IMR-90 (cell line): ENCODE measurements around the gene ZNF407. TPM values are rescaled to one million over a fixed set of nuclear protein-coding genes. Genes with fewer than 3 reads are reported as not detected.

Source experiments
- ATAC-seq: fragments of 200-7000 bp; cut with Tn5 transposase; 2 replicates; pipeline ENCODE4 v1.9.1; 2020; ENCODE audit warnings: low read depth, mild to moderate bottlenecking, moderate library complexity
- BruUV-seq: library from RNA; stranded (reverse); fragments of 400-500 nt; replicated peaks from 2 replicates; lab custom pipeline; 2021; lab: Mats Ljungman, UMichigan
- CTCF ChIA-PET: fragments of 300-600 bp; formaldehyde crosslinking; extraction: SDS; loops from one replicate; lab custom pipeline; 2021; ENCODE audit warnings: antibody characterized with exemption; lab: Yijun Ruan, JAX
- POLR2A ChIA-PET: fragments of 300-600 bp; sonication (Branson Sonifier 250); formaldehyde crosslinking; loops from one replicate; lab custom pipeline; 2022; ENCODE audit warnings: antibody characterized with exemption; ENCODE audit not compliant: unreplicated experiment; lab: Charles Lee
- DNase-seq: peaks from one replicate; pipeline ENCODE4 v3.0.0; 2013
- H2AFZ ChIP-seq: replicated peaks from 2 replicates; pipeline ENCODE3; 2013; ENCODE audit warnings: low read length, mild to moderate bottlenecking; ENCODE audit not compliant: poor library complexity
- H2AK5ac ChIP-seq: 2 replicates; pipeline ENCODE4 v1.6.1; 2013; ENCODE audit warnings: low read depth, low read length, inconsistent platforms
- H2AK9ac ChIP-seq: replicated peaks from 2 replicates; pipeline ENCODE3; 2013; ENCODE audit warnings: mild to moderate bottlenecking, low read depth, low read length, moderate library complexity; ENCODE audit not compliant: poor library complexity
- H2BK120ac ChIP-seq: 2 replicates; pipeline ENCODE4 v1.6.1; 2013; ENCODE audit warnings: low read depth, low read length, inconsistent platforms
- H2BK15ac ChIP-seq: 3 replicates; pipeline ENCODE4 v1.6.1; 2013; ENCODE audit warnings: low read depth, low read length, inconsistent platforms
- H2BK20ac ChIP-seq: 2 replicates; pipeline ENCODE4 v1.6.1; 2013; ENCODE audit warnings: low read depth, mild to moderate bottlenecking, inconsistent platforms, low read length, moderate library complexity
- H2BK5ac ChIP-seq: 2 replicates; pipeline ENCODE4 v1.6.1; 2013; ENCODE audit warnings: mild to moderate bottlenecking, low read depth, low read length, inconsistent platforms; ENCODE audit not compliant: poor library complexity, severe bottlenecking
- H3K14ac ChIP-seq: replicated peaks from 2 replicates; pipeline ENCODE4 v1.6.1; 2013; ENCODE audit warnings: low read depth, low read length, inconsistent platforms
- H3K18ac ChIP-seq: 2 replicates; pipeline ENCODE4 v1.6.1; 2013; ENCODE audit warnings: low read depth, low read length, control low read depth
- H3K23ac ChIP-seq: 2 replicates; pipeline ENCODE4 v1.6.1; 2013; ENCODE audit warnings: low read depth, low read length, inconsistent platforms
- H3K27ac ChIP-seq: 2 replicates; pipeline ENCODE4 v1.5.1; 2013; ENCODE audit warnings: mild to moderate bottlenecking, control low read depth, low read length; ENCODE audit not compliant: insufficient read depth
- H3K27me3 ChIP-seq: 2 replicates; pipeline ENCODE4 v1.6.1; 2013; ENCODE audit warnings: low read length; ENCODE audit not compliant: control insufficient read depth, insufficient read depth
- H3K36me3 ChIP-seq: 2 replicates; pipeline ENCODE4 v1.6.1; 2013; ENCODE audit warnings: low read length, mixed read lengths; ENCODE audit not compliant: control insufficient read depth, insufficient read depth
- H3K4ac ChIP-seq: 2 replicates; pipeline ENCODE4 v1.6.1; 2013; ENCODE audit warnings: low read depth, low read length, inconsistent platforms
- H3K4me1 ChIP-seq: 2 replicates; pipeline ENCODE4 v1.6.1; 2013; ENCODE audit warnings: low read length, mixed read lengths; ENCODE audit not compliant: control insufficient read depth, insufficient read depth
- H3K4me2 ChIP-seq: 2 replicates; pipeline ENCODE4 v1.6.1; 2013; ENCODE audit warnings: low read depth, mild to moderate bottlenecking, control low read depth, low read length, moderate library complexity
- H3K4me3 ChIP-seq: 2 replicates; pipeline ENCODE4 v1.5.1; 2013; ENCODE audit warnings: low read depth, mild to moderate bottlenecking, control low read depth, low read length, moderate library complexity; ENCODE audit not compliant: insufficient read depth
- H3K56ac ChIP-seq: 2 replicates; pipeline ENCODE4 v1.6.1; 2013; ENCODE audit warnings: low read length, inconsistent platforms; ENCODE audit not compliant: insufficient read depth; ENCODE audit errors: extremely low read depth
- H3K79me1 ChIP-seq, 2 experiments: 2 replicates each; pipeline ENCODE4 v1.6.1; 2013; ENCODE audit warnings: low read length in 2 of 2, inconsistent platforms in 1 of 2, low read depth in 1 of 2
- H3K9ac ChIP-seq: 2 replicates; pipeline ENCODE4 v1.6.1; 2013; ENCODE audit warnings: low read depth, low read length, control low read depth
- H3K9me1 ChIP-seq: 2 replicates; pipeline ENCODE4 v1.6.1; 2013; ENCODE audit warnings: low read length, inconsistent platforms; ENCODE audit not compliant: insufficient read depth
- H3K9me3 ChIP-seq: 2 replicates; pipeline ENCODE4 v1.6.1; 2013; ENCODE audit warnings: low read length; ENCODE audit not compliant: control insufficient read depth, insufficient read depth
- H4K20me1 ChIP-seq: 2 replicates; pipeline ENCODE4 v1.6.1; 2013; ENCODE audit warnings: low read length, inconsistent platforms; ENCODE audit not compliant: insufficient read depth
- H4K5ac ChIP-seq: 2 replicates; pipeline ENCODE4 v1.6.1; 2013; ENCODE audit warnings: mild to moderate bottlenecking, low read depth, low read length, control low read depth
- H4K8ac ChIP-seq, 2 experiments: 2 replicates each; pipeline ENCODE4 v1.6.1; 2013; ENCODE audit warnings: low read depth in 2 of 2, low read length in 2 of 2, control low read depth in 1 of 2, inconsistent platforms in 1 of 2
- H4K91ac ChIP-seq: 2 replicates; pipeline ENCODE4 v1.6.1; 2013; ENCODE audit warnings: low read depth, low read length, inconsistent platforms; ENCODE audit not compliant: insufficient read depth
- BHLHE40 ChIP-seq: fragments of 150-350 bp; IDR thresholded peaks from 2 replicates; pipeline ENCODE4 v1.6.1; 2016; ENCODE audit warnings: mild to moderate bottlenecking, low read depth, low read length
- CEBPB ChIP-seq: IDR thresholded peaks from 2 replicates; pipeline ENCODE4 v1.6.1; 2012; ENCODE audit warnings: low read depth, low read length, improper control_type of control experiment
- CHD1 ChIP-seq: IDR thresholded peaks from 2 replicates; pipeline ENCODE4 v1.6.1; 2012; ENCODE audit warnings: low read depth, low read length, improper control_type of control experiment
- CTCF ChIP-seq: conservative IDR thresholded peaks from 2 replicates; pipeline ENCODE4 v1.5.1; 2012; ENCODE audit warnings: mild to moderate bottlenecking, low read depth, low read length, improper control_type of control experiment
- MAZ ChIP-seq: IDR thresholded peaks from 2 replicates; pipeline ENCODE4 v1.6.1; 2012; ENCODE audit warnings: low read depth, mild to moderate bottlenecking, low read length, improper control_type of control experiment, moderate library complexity, borderline replicate concordance
- MXI1 ChIP-seq: IDR thresholded peaks from 2 replicates; pipeline ENCODE4 v1.6.1; 2012; ENCODE audit warnings: low read depth, mild to moderate bottlenecking, low read length, moderate library complexity, borderline replicate concordance
- NFE2L2 ChIP-seq: fragments of 150-350 bp; IDR thresholded peaks from 2 replicates; pipeline ENCODE4 v1.6.1; 2016; ENCODE audit warnings: low read depth, mild to moderate bottlenecking, low read length
- RAD21 ChIP-seq: IDR thresholded peaks from 2 replicates; pipeline ENCODE4 v1.6.1; 2012; ENCODE audit warnings: low read length, improper control_type of control experiment
- SMC3 ChIP-seq: fragments of 150-350 bp; IDR thresholded peaks from 2 replicates; pipeline ENCODE4 v1.6.1; 2016; ENCODE audit warnings: low read depth, mild to moderate bottlenecking, antibody characterized with exemption, low read length, moderate library complexity
- USF2 ChIP-seq: fragments of 150-350 bp; IDR thresholded peaks from 2 replicates; pipeline ENCODE4 v1.6.1; 2017; ENCODE audit warnings: mild to moderate bottlenecking, antibody characterized with exemption, low read length, low read depth
- WGBS, 2 experiments: methylation state at CpG; one replicate each; pipeline versions ENCODE4 v1.1.5 to v1.1.7; 2013; ENCODE audit warnings: missing lambda C conversion rate in 2 of 2; ENCODE audit not compliant: insufficient read length in 1 of 2; ENCODE audit errors: extremely low coverage in 2 of 2; 5-methylcytosine and 5-hydroxymethylcytosine counted together
- dilution Hi-C: fragments of 300-500 bp; cut with HindIII; formaldehyde crosslinking; loops from one replicate; pipeline ENCODE4 v1.14.3; 2018; ENCODE audit warnings: low sequenced_read_pairs; ENCODE audit not compliant: unreplicated experiment
- in situ Hi-C: fragments of 300-500 bp; cut with MboI; formaldehyde crosslinking; loops from 3 replicates; pipeline ENCODE4 v1.14.3; 2019; ENCODE audit warnings: low sequenced_read_pairs, inconsistent platforms, mixed read lengths
- intact Hi-C: fragments of 100-400 bp; cut with micrococcal nuclease; formaldehyde crosslinking; loops from 2 replicates; pipeline ENCODE4 v1.10.0; 2022
- polyA plus RNA-seq, 3 experiments: library from polyadenylated mRNA; depleted of rRNA; stranded (reverse); fragments of >200 nt; gene quantifications; 2 replicates each; pipeline ENCODE4 v1.2.3, GENCODE V29; 2012; ENCODE audit warnings: low replicate concordance in 1 of 3
- total RNA-seq: library from RNA; depleted of rRNA; stranded (reverse); fragments of >200 nt; gene quantifications from 2 replicates; pipeline ENCODE4 v1.2.3, GENCODE V29; 2012

ZNF407 gene
- total and polyA plus RNA-seq, 2 of the 4 experiments (the other 2 are of a cell fraction): 3.1 to 20.1 TPM

- no CpG with 5 or more reads among the region's 2 CpGs for WGBS, 2 experiments
- Histone ChIP-seq H3K79me1 (peaks cover 4 to 12% of the 10 kb centered on the region in 2 experiments; a peak in 3 of 4 replicates), H3K9me3 (peaks cover 8% of the 10 kb centered on the region)
These were observed 82.0 kb downstream of the ZNF407 start for GRCh38 chr18:74679679-74680076.

More at GRCh38 chr18:74679679-74680076, 82.0 kb downstream of the ZNF407 start:
- Histone ChIP-seq H3K4me3 (no peak overlapping the region), H4K8ac (no peak overlapping the region), H4K20me1 (no peaks in the 10 kb centered on the region), H2AK9ac (no peak overlapping the region), H3K4me2 (no peak overlapping the region), H2BK20ac (no peak overlapping the region), H2AK5ac (no peak overlapping the region), H3K9me1 (no peaks in the 10 kb centered on the region), H3K9ac (no peak overlapping the region), H2BK5ac (no peak overlapping the region), H3K14ac (no peak overlapping the region), H3K56ac (no peak overlapping the region), H3K27ac (no peak overlapping the region), H3K4me1 (0 out of 2 replicates have a peak, but pooled peaks cover 2% of the 10 kb centered on the region), H4K5ac (no peak overlapping the region), H3K18ac (no peak overlapping the region), H3K36me3 (peaks cover 5% of the 10 kb centered on the region; the same call in 1 of the 2 replicates), H3K23ac (no peak overlapping the region), H3K4ac (no peak overlapping the region), H2AFZ (no peak overlapping the region), H2BK120ac (no peak overlapping the region), H2BK15ac (no peak overlapping the region), H4K91ac (no peak overlapping the region), H3K27me3 (no peaks in the 10 kb centered on the region)
- in situ Hi-C loops: no loop called here
- no TSS peak for BruUV-seq
- DNase-seq (no peak), ATAC-seq (no peak)
- POLR2A ChIA-PET: no interaction called here
- dilution Hi-C loops: no loop called here
- TF ChIP-seq USF2 (no peak), MAZ (no peak), BHLHE40 (no peak), RAD21 (no peak), NFE2L2 (no peak), MXI1 (no peak), CHD1 (no peak), SMC3 (no peak), CTCF (no peak), CEBPB (no peak)
- CTCF ChIA-PET: interaction anchor here (0.7 kb wide), 1 partner anchor 1566 kb away, joined by 5 read pairs; no protein-coding TSS in a partner anchor
- intact Hi-C loops: no loop called here
